IPS-18a (cell line): Measurements from ENCODE around the gene LETM1.

Experiments
- H3K27ac ChIP-seq: one replicate; pipeline ENCODE4 v1.5.1; 2013; ENCODE audit warnings: low read length
- H3K27me3 ChIP-seq: one replicate; pipeline ENCODE4 v1.6.1; 2013; ENCODE audit warnings: mild to moderate bottlenecking, low read length; ENCODE audit not compliant: control insufficient read depth, insufficient read depth
- H3K36me3 ChIP-seq: one replicate; pipeline ENCODE4 v1.6.1; 2013; ENCODE audit warnings: low read depth, low read length; ENCODE audit not compliant: control insufficient read depth
- H3K4me1 ChIP-seq: one replicate; pipeline ENCODE4 v1.6.1; 2013; ENCODE audit warnings: low read depth, low read length; ENCODE audit not compliant: control insufficient read depth
- H3K4me3 ChIP-seq: one replicate; pipeline ENCODE4 v1.5.1; 2013; ENCODE audit warnings: low read length
- H3K9ac ChIP-seq: one replicate; pipeline ENCODE4 v1.6.1; 2013; ENCODE audit warnings: mild to moderate bottlenecking, low read length, moderate library complexity
- H3K9me3 ChIP-seq: one replicate; pipeline ENCODE4 v1.6.1; 2013; ENCODE audit warnings: low read depth, low read length; ENCODE audit not compliant: control insufficient read depth

Gene LETM1

DNA sequence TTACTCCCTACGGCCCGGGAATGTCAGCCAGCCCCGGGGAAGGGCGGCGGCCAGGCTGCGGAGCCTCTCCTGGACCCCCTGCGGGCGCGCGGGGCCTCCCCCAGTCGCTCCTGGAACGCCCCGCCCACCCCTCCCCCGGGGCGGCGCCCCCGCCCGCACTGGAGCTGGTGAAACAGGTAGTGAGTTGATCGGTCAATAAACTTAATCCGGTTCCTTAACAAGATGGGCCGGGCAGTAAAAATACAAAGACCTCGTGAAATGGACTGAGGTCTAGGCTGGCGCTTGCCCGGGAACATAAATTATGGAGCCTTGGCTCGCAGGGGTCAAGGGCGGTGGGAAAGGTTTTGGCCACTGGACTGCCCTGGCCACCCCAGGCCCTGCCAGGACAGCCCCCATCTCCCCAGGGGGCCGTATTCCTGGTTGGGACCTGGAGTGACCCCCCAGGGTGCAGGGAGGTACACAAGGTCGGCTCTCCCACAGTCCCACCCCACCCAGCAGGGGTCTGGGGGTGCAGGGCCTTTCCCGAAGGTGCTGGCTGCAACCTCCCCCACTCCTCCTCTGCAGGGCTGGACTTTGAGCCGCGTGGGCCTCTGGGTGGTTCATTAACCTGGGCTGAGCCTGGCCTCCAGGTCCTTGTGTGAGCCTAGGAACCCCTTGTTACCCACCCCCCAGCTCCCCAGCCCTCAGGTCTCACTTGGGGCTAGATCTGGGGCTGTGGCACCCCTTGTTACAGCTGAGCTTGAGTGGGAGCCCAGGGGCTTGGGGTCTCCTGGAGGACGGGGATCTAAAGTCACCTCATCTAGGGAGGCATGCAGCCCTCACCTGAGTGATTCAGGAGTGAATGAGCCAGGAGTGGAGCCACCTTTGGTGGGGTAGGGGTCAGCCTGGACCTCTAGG, 60.4 kb downstream of the LETM1 start:
- Histone ChIP-seq H3K9ac (no peak overlapping the region), H3K4me1 (no peaks in the 10 kb centered on the region), H3K9me3 (no peaks in the 10 kb centered on the region), H3K27me3 (peaks cover 44% of the 10 kb centered on the region), H3K4me3 (peak overlapping the region; percentile 69), H3K27ac (no peak overlapping the region), H3K36me3 (no peaks in the 10 kb centered on the region)

DNA sequence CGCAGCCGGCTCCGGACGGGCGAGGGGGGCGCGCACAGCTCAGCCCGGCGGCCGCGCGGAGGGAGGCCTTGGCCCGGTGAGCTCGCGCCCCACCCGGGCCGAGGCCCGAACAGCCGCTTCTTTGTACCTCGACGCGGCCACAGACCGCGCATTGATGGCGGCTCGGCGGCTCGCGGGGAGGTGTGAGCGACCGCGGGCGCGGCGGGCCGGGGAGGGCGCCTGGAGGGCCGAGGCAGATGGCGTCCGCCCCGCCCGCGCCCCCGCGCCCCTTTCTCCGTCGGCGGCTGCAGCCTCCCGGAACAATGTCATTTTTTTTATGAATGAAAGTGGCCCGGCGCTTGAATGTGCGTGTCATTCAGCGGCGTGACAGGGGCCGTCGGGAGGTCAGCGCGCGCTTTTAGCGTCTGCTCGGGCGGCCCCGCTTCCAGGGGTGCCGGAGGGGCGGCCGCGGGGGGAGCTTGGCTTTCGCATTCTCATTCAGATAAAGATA, 61.1 kb downstream of the LETM1 start:
- H3K9me3 ChIP-seq, result no peaks in the 10 kb centered on the region
- H3K4me3 ChIP-seq, result peak overlapping the region; percentile 69
- H3K36me3 ChIP-seq, result no peaks in the 10 kb centered on the region
- no peak overlapping the region for H3K9ac ChIP-seq
- H3K27ac ChIP-seq, result no peak overlapping the region
- peaks cover 49% of the 10 kb centered on the region for H3K27me3 ChIP-seq
- H3K4me1 ChIP-seq, result no peaks in the 10 kb centered on the region

- Histone ChIP-seq H3K9ac (no peak overlapping the region), H3K27me3 (peaks cover 49% of the 10 kb centered on the region), H3K36me3 (no peaks in the 10 kb centered on the region), H3K27ac (no peak overlapping the region), H3K9me3 (no peaks in the 10 kb centered on the region), H3K4me3 (peak overlapping the region; percentile 69), H3K4me1 (no peaks in the 10 kb centered on the region)
Observed at GRCh38 chr4:1793940-1794808, 61.8 kb downstream of the LETM1 start.

DNA sequence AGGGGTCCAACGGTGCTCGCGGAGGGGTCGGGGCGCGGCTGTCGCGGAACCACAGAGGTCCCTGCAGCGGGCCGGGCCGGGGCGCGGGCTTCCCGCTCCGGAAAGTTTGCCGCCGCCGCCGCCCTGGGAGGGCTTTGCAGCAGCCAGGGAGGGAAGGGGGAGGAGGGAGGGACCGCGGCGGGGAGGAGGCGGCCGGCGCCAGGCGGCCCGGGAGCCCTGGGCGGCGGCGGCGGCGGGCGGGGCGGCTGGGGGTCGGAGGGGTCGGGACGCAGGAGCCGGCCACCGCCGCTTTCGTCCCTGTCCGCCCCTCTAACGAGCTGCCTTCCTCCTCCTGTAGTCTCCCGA, 62.5 kb downstream of the LETM1 start:
- no peaks in the 10 kb centered on the region for H3K9me3 ChIP-seq
- H3K4me3 ChIP-seq, result no peak overlapping the region
- H3K9ac ChIP-seq, result no peak overlapping the region
- no peaks in the 10 kb centered on the region for H3K4me1 ChIP-seq
- no peaks in the 10 kb centered on the region for H3K36me3 ChIP-seq
- H3K27ac ChIP-seq, result no peak overlapping the region
- peaks cover 49% of the 10 kb centered on the region for H3K27me3 ChIP-seq

DNA sequence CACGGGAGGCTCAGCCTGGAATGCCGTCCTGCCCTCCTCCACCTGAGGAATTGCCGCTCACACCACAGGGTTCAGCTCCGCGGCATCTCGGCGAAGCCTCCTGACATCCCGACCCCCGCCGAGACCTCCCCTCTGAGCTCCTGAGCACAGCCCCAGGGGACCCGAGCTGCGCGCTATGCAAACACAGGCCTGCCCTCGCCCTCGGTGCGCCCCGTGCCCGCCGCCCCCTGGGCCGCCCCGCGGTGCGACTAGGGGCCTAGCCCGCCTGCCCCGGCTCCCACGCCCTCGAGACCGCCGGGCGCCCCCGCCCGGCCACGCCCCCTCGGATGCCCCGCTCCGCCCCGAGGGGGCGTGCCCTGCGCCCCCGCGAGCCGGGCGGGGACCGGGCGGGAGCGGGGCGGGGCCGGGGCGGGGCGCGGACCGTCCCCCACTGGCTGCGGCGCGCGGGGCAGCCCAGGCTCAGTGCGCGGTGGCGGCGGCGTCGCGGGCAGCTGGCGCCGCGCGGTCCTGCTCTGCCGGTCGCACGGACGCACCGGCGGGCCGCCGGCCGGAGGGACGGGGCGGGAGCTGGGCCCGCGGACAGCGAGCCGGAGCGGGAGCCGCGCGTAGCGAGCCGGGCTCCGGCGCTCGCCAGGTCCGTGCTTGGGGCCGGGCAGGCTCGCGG, 63.0 kb downstream of the LETM1 start, which contains the start of gene FGFR3:
Gene FGFR3 (plus strand): TSS at position 462 of the 664 bp plus-strand sequence. CDS start 642 bp downstream, outside the sequence.
- no peaks in the 10 kb centered on the region for H3K9me3 ChIP-seq
- H3K27ac ChIP-seq, result no peak within 1 kb of the TSS
- peaks cover 49% of the 10 kb centered on the region for H3K27me3 ChIP-seq
- H3K4me1 ChIP-seq, result no peaks in the 10 kb centered on the region
- no peaks in the 10 kb centered on the region for H3K36me3 ChIP-seq
- H3K4me3 ChIP-seq, result peak within 1 kb of the TSS; percentile 69
- no peak within 1 kb of the TSS for H3K9ac ChIP-seq

DNA sequence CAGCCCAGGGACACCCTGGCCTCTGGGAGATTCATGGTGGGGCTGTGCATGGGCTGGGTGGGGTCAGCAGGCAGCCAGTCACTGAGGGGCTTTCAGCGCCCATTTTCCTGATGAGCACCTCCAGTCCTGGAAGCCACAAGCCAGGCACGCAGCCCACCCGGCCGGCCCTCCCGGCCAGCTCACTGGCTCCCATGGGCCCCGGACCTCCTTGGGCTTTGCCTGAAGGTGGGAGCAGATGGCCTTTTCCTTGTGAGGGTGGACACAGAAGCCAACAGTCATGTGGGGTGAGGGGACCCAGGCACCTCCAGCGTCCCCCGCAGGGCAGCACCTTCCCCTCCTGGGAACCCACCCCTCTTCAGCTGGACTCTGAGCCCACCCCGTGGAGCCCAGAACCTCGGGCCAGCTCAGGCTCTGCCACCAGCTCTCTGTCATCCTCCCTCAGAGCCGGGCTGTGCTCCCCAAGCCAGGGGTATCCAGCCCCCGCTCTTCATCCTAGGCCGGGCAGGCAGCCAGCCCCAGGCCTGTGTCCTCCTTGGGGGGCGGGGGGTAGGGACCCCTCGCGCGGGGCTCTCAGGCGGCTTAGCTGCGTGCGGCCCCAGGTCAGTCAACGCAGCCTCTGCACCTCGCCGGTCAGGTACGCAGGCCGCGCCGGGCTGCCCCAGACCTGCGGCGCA, 63.7 kb downstream of the LETM1 start:
- Histone ChIP-seq H3K27me3 (peaks cover 49% of the 10 kb centered on the region), H3K9me3 (no peaks in the 10 kb centered on the region), H3K9ac (no peak overlapping the region), H3K4me1 (no peaks in the 10 kb centered on the region), H3K4me3 (peak overlapping the region; percentile 33), H3K36me3 (no peaks in the 10 kb centered on the region), H3K27ac (no peak overlapping the region)

DNA sequence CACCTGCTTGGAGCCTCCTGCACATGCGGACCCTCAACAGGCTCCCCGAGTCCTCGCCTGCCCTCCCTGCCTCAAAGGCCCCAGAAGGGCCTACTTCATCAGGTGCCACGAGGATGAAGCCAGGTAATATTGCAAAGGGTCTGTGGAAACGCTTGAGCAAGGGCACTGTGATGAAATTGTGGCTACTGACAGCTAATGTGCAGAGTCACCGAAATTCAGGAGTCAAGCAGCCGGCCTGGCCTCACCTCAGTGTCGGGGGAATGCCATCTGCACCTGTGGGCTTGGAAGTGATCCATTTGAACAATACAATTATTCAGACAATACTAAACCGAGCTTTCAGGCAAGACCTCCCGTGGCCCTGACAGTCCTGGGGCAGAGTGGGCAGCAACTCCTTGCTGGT, 66.0 kb downstream of the LETM1 start:
- no peak overlapping the region for H3K4me3 ChIP-seq
- H3K9me3 ChIP-seq, result no peaks in the 10 kb centered on the region
- no peaks in the 10 kb centered on the region for H3K4me1 ChIP-seq
- H3K9ac ChIP-seq, result no peak overlapping the region
- no peak overlapping the region for H3K27ac ChIP-seq
- H3K27me3 ChIP-seq, result peaks cover 38% of the 10 kb centered on the region
- H3K36me3 ChIP-seq, result no peaks in the 10 kb centered on the region

DNA sequence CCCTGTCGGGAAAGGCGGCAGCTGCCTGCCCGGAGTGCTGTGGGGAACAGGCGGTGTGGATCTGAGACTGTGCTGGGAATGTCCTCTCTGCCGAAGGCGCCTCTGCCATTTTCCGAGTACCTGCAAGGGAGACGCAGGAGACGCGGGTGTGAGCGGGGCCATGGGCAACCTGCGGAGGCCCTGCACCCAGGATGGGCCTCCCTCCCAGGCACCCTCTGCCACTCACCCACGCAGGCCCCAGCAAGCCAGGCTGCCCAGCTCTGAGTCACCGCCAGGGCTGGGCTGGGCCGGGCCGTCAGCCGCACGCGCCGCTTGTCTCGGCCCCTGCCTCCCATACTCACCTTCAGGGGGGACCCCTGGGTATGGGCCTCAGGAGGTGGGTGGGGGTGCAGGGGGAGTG, 66.4 kb downstream of the LETM1 start:
- Histone ChIP-seq H3K4me1 (no peaks in the 10 kb centered on the region), H3K27ac (no peak overlapping the region), H3K4me3 (no peak overlapping the region), H3K9ac (no peak overlapping the region), H3K9me3 (no peaks in the 10 kb centered on the region), H3K27me3 (peaks cover 34% of the 10 kb centered on the region), H3K36me3 (no peaks in the 10 kb centered on the region)

DNA sequence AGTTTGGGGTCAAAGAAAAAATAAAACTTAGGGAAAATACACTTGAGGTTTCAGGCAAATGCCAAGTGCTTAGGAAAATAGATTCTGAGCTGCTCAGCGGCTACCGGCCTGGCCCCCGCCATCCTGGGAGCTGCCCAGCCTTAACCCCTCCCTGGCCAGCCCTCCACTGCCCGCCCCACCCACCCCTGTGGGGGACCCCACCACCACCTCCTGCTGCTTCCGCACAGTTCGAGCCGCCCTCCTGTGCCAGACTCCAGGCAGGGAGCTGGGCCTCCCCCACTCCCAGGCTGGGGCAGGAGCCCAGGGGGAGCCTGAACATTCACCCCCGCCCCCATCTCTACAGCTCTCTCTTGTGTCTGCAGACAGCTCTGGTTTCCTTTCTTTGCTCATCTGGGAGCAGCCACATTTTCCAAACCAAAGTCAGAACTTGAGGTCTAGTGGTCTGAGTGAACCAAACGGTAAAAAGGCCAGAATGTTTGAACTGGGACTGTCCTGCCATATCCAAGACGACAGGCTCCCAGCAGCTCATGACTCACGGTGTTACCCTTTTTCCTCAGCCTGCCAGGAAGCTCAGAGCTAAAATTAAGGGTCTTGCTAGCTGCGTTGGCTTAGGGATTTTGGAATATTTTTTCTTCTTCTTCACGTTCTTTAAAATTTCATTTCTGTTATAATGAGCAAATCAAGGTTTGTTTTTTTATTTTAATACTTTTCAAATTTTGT, 67.5 kb downstream of the LETM1 start:
- no peaks in the 10 kb centered on the region for H3K36me3 ChIP-seq
- H3K9me3 ChIP-seq, result no peaks in the 10 kb centered on the region
- H3K4me3 ChIP-seq, result no peak overlapping the region
- H3K27me3 ChIP-seq, result peaks cover 27% of the 10 kb centered on the region
- no peak overlapping the region for H3K27ac ChIP-seq
- no peaks in the 10 kb centered on the region for H3K4me1 ChIP-seq
- no peak overlapping the region for H3K9ac ChIP-seq

GRCh38 chr4:1787411-1788077, 68.4 kb downstream of the LETM1 start:
- H3K9ac ChIP-seq, result no peak overlapping the region
- no peak overlapping the region for H3K4me3 ChIP-seq
- peaks cover 25% of the 10 kb centered on the region for H3K27me3 ChIP-seq
- H3K4me1 ChIP-seq, result no peaks in the 10 kb centered on the region
- H3K36me3 ChIP-seq, result no peaks in the 10 kb centered on the region
- H3K27ac ChIP-seq, result no peak overlapping the region
- H3K9me3 ChIP-seq, result no peaks in the 10 kb centered on the region
